GM12872 (cell line): ENCODE data around the gene VASN.

Source experiments
- CTCF ChIP-seq: IDR thresholded peaks from 3 replicates; pipeline ENCODE4 v1.5.1; 2011; ENCODE audit warnings: low read depth, mild to moderate bottlenecking, low read length, moderate library complexity; ENCODE audit not compliant: insufficient read depth

Gene VASN

DNA sequence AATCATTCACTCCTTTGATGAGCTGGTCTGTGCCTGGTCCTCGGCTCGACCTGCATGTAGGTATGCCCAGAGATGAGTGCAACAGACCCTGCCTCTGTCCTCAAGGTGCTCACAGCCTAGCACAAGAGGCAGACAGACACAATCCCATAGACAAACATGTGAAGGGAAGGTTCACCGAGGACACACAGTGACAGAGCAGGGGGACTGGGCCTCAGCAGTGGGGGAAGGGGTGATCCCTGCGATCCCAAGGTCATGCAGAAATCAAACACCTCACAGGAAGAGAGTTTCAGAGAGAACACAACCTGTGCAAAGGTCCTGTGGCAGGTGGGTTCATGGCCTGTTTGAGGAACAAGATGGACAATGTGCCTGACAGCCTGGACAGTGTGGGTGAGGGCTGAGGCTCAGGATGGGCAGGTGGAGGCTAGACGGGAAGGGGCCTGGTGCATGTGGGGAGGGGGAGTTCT lies 4.2 kb upstream of the VASN start:
- TF ChIP-seq CTCF = no peak

DNA sequence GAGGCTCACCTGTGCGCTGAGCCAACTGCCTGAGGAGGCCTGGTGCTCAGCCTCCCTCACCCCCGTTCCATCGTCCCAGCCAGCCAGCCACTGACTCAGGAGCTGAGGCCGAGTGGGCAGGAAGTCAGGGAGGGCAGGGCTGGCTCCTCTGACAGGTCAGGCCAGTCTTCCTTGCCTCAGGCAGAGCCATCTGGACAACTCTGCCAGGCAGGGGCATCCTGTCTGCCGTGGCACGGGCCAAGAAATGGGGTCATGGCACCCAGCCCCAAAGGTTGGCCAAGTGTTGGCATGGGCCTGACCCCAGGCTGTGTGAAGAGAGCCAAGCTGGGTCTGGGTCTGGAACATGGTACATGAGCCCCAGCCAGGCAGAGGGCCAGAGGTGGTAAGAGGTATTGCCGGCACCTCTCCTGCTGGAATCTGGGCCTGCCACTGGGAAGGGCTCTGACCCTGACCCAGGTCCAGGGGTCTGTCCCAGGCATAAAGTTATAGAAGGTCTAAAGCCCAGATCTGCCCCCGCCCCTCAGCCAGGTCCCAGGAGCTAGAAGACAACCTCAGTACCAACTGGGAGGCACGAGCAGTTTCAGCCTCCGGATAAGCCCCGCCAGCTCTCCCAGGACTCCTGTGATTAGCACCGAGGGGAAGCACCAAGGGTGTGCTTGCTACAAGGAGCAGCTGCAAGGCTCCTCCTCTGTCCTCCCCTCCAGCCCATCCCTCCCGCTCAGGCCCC lies 2.5 kb upstream of the VASN start:
- no peak for TF ChIP-seq CTCF

DNA sequence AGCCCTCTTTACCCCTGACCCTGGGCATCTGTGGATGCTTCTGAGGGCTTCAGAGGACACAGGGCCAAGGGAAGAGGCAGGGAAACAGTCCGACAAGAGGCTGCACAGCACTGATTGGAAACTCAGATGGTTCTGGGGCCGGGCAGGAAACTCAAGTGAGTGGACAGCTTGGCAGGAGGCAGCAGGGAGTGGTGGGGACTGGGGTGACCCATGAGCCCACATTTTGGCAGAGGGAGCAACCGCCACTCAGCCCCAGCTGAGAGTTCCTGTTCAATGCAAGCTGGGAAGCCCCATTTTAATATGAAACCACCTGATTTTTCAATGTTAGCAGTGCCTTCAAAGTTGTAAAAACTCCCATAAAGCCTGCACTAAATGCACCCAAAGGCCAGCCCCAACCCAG lies 1.5 kb upstream of the VASN start:
- TF ChIP-seq CTCF = no peak

DNA sequence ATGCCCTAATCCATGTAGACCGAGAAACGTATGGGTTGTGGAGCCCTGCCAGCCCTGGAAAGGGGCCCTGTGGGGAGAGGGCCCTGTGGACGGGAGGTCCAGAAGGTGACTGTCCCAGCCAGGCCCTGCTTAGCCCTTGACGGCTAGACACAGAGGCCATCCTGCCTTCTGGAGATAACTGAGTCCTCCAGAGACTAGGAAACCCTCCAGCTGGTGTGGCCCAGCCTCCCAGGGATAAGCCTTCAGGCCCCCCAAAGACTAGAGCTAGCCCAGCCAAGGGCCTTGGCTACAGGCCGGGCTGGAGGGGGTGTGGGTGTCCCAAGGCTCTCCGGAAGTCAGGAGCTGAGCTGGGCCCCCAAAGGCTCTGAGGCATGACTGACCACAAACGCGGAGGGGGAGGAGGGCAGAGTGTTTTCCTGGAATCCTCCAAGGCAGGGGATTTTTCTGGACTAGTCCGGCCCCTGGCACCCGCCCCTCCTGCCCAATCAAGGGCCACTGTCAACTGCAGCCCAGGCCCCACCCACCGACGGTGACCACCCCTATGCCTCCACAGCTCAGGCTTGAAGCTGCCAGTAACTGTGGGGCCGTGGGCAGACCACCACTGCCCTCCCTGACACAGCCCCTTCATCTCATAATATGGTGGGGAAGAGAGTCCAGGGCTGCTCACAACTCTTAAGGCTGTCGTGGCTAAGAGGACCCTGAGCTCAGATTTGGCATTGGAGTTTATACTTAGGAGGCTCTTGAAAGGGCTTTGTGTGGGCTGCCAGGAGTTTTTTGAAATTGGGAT lies 885 bp upstream of the VASN start:
- no peak for TF ChIP-seq CTCF

DNA sequence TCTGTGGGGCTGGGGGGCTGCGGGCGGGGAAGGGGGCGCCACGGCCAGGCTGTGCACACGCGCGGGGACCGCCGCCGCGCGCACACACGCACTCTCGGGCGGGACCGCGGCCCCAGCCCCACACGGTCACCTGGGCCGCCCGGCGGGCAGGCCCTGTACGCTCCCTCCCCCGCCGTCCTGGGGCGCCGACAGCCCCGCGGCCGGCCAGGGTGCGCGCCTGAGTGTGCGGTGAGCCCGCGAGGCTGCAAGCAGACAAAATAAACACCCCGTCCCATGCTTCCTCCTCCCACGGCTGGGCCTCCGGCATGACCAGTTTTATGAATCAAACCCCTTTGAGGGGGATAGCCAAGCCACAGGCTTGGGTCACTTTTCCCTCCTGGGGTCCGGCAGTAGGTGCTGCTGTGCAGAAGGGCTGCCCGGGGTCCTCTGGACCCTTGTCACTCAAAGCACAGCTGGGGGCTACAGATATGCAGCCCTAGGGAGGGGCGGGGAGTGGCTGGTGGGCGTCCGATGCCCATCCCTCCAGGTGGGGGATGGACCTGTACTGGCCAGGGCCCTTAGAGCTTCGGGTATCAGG lies 441 bp downstream of the VASN start:
- no peak for TF ChIP-seq CTCF

- TF ChIP-seq CTCF = no peak
These were observed 1.1 kb downstream of the VASN start for GRCh38 chr16:4372578-4373355.
